Mucosa of stomach (tissue), 1 donor: ENCODE measurements around the gene CSDE1.

ENCODE experiments used
- H3K27me3 ChIP-seq: one replicate; pipeline ENCODE4 v1.7.0; 2013; ENCODE audit warnings: mild to moderate bottlenecking, low read length; ENCODE audit not compliant: control insufficient read depth, insufficient read depth
- H3K36me3 ChIP-seq: one replicate; pipeline ENCODE4 v1.7.0; 2013; ENCODE audit warnings: low read length; ENCODE audit not compliant: control insufficient read depth, insufficient read depth
- H3K4me1 ChIP-seq: one replicate; pipeline ENCODE4 v1.7.0; 2013; ENCODE audit warnings: mild to moderate bottlenecking, low read length; ENCODE audit not compliant: control insufficient read depth, insufficient read depth
- H3K4me3 ChIP-seq: one replicate; pipeline ENCODE4 v1.7.0; 2013; ENCODE audit warnings: low read length
- H3K9ac ChIP-seq: one replicate; pipeline ENCODE4 v1.7.0; 2013; ENCODE audit warnings: mild to moderate bottlenecking, low read length, moderate library complexity
- H3K9me3 ChIP-seq: one replicate; pipeline ENCODE4 v1.7.0; 2013; ENCODE audit warnings: mild to moderate bottlenecking, low read length, moderate library complexity; ENCODE audit not compliant: control insufficient read depth
- donor health status: Pancreatic carcinoma.

Gene CSDE1

DNA sequence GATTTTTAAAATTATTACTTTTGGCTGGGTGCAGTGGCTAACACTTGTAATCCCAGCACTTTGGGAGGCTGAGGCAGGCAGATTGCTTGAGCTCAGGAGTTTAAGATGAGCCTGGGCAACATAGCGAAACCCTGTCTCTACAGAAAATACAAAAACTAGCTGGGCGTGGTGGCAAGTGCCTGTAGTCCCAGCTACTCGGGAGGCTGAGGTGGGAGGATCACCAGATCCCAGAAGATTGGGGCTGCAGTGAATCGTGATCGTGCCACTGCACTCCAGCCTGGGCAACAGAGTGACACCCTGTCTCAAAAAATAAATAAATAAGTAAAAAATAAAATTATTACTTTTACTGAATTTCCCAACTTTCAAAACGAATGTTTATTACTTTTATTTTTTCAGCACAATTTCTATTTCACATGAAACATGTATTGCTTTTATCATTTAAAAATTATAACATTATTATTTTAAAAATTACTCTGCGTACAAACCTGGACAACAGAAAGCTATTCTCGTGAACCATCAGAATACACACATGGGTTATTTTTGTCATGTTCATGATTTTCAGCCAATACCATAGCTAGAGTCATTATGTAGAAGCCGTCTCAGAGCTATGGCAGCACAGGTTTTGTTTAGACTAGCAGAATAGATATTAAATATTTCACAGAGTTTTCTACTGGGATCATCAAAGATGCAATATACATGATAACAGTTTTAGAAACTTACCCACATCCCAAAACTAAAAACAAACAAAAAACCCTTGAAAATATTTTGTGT is 63.1 kb downstream of the CSDE1 start:
- no peaks in the 10 kb centered on the region for H3K36me3 ChIP-seq
- H3K27me3 ChIP-seq = no peaks in the 10 kb centered on the region
- H3K9ac ChIP-seq = no peak overlapping the region
- no peak overlapping the region for H3K4me3 ChIP-seq
- H3K4me1 ChIP-seq = no peaks in the 10 kb centered on the region
- H3K9me3 ChIP-seq = no peaks in the 10 kb centered on the region

DNA sequence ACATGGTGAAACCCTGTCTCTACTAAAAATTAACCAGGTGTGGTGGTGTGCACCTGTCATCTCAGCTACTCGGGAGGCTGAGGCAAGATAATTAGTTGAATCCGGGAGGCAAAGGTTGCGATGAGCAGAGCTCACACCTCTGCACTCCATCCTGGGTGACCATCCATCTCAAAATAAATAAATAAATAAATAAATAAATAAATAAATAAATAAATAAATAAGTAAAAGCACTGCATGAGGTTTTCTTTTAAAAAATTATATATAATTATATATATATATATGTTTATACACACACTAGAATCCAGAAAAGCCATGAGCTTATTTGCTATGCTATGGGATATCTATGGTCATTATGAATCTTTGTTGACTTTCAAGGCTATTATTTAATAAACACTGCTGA is 64.8 kb downstream of the CSDE1 start:
- H3K4me3 ChIP-seq = no peak overlapping the region

DNA sequence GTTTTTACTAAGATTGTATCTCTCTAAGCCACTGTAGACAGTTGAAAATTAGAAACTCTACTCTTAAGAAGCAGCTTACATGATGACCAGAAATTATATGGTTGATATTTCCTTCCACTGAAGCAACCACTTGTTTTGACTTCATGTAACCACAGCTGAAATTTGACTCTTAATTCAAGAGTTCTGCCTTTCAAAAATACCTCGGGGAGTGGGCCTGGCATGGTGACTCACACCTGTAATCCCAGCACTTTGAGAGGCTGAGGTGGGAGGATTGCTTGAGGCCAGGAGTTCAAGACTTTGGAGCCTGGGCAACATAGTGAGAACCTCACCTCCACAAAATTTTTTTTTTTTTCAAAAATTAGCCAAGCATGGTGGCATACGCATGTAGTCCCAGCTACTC is 66.7 kb downstream of the CSDE1 start:
- H3K4me1 ChIP-seq = no peaks in the 10 kb centered on the region
- H3K9me3 ChIP-seq = no peaks in the 10 kb centered on the region
- no peak overlapping the region for H3K9ac ChIP-seq
- no peaks in the 10 kb centered on the region for H3K36me3 ChIP-seq
- H3K27me3 ChIP-seq = no peaks in the 10 kb centered on the region
- H3K4me3 ChIP-seq = no peak overlapping the region

More for the DNA sequence above, 64.8 kb downstream of the CSDE1 start:
- Histone ChIP-seq H3K36me3 (no peaks in the 10 kb centered on the region), H3K9me3 (no peaks in the 10 kb centered on the region), H3K9ac (no peak overlapping the region), H3K27me3 (no peaks in the 10 kb centered on the region), H3K4me1 (no peaks in the 10 kb centered on the region)

DNA sequence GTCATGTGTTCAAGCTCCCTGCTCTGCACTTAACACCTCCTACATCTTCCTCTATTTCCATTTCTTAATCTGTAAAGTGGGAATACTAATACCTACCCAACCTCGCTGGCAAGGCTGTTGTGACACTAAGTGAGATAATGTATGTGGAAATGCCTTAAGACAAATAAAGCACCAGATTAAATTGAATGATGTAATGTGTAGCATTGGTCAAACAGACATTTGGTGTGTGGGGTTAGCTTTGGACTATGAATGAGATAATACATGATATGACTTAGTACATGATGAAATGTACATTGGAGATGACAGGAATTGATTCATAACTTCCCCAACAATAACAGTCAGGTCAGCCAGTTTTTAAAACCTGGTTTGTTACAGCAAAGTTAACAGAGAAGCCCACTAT is 67.6 kb downstream of the CSDE1 start:
- Histone ChIP-seq H3K27me3 (no peaks in the 10 kb centered on the region), H3K9ac (no peak overlapping the region), H3K36me3 (no peaks in the 10 kb centered on the region), H3K9me3 (no peaks in the 10 kb centered on the region), H3K4me3 (no peak overlapping the region), H3K4me1 (no peaks in the 10 kb centered on the region)

DNA sequence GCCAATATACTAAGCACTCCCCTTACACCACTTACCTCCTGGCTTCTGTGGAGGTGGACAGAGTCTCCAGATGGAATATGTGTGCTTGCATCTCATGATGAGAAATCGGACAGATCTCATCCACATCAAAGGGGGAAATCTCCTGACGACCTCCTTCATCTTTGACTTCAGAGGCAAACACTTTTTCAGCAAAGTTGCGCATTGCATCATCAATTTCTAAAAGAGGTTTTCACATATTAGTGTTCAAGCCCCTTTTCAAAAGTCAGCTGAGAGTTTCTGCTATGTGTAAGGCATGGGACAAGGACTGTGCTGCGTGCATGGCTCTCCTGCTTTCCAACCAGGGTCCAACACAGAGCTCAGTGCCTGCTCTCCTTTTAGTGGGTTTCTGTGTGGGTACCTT is 69.3 kb downstream of the CSDE1 start:
- Histone ChIP-seq H3K27me3 (no peaks in the 10 kb centered on the region), H3K9ac (no peak overlapping the region), H3K4me1 (no peaks in the 10 kb centered on the region), H3K9me3 (no peaks in the 10 kb centered on the region), H3K4me3 (no peak overlapping the region), H3K36me3 (no peaks in the 10 kb centered on the region)

DNA sequence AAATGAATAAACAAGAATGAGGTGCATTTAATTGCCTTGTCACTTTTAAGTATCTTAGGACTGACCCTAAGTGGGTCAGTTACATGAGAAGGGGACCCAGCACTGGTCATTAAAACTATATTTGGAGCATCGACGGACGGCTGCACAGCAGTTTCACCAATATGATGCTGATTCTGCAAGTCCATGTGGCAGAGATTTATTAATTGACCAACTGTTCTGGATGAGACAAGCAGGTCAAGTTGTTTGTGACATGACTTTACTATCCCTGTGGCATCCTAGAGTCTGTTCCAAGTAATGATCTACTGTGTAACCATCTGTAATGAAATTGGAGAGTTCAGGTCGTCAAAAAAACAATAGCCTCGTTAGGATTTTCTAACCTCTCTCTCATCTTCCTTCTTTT is 71.9 kb downstream of the CSDE1 start:
- Histone ChIP-seq H3K36me3 (no peaks in the 10 kb centered on the region), H3K9ac (no peak overlapping the region), H3K4me1 (no peaks in the 10 kb centered on the region), H3K9me3 (no peaks in the 10 kb centered on the region), H3K27me3 (no peaks in the 10 kb centered on the region), H3K4me3 (no peak overlapping the region)

DNA sequence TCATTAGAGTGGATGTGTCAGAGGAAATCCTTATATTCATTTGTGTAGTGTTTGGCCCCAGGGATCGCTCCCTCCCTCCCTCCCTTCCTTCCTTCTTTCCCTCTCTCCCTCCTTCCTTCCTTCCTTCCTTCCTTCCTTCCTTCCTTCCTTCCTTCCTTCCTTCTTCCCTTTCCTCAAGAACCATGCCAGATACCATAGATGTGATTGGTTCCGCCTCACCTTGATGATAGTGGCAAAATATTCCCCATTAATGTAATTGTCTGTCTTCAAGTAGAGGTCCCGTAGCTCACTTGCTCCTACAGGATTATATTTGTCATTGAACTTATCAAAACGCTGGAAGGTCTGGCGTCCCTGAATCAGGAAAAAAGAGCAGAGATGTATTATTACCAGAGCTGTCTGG is 80.1 kb downstream of the CSDE1 start:
- H3K9me3 ChIP-seq = no peaks in the 10 kb centered on the region
- H3K4me3 ChIP-seq = no peak overlapping the region
- H3K36me3 ChIP-seq = no peaks in the 10 kb centered on the region
- H3K4me1 ChIP-seq = no peaks in the 10 kb centered on the region
- H3K9ac ChIP-seq = no peak overlapping the region
- no peaks in the 10 kb centered on the region for H3K27me3 ChIP-seq

DNA sequence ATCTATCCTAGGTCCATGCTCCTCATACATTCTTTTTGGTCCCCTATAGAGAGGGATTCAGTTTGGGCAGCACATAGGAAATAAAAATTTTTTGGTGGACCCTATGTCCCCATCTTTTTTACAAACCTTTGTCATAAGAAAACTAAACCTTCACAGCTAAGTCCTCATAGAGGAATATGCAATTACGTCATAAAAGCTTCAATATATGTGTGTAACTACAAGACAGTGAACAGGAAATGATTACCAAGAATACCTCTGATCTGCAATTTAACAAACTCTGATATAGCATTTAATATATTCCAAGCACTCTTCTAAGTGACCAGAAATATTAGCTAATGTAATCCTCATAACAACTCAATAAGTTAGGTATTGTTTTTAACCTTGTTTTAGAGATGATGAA is 81.7 kb downstream of the CSDE1 start:
- Histone ChIP-seq H3K9me3 (no peaks in the 10 kb centered on the region), H3K4me3 (no peak overlapping the region), H3K36me3 (no peaks in the 10 kb centered on the region), H3K9ac (no peak overlapping the region), H3K4me1 (no peaks in the 10 kb centered on the region), H3K27me3 (no peaks in the 10 kb centered on the region)

DNA sequence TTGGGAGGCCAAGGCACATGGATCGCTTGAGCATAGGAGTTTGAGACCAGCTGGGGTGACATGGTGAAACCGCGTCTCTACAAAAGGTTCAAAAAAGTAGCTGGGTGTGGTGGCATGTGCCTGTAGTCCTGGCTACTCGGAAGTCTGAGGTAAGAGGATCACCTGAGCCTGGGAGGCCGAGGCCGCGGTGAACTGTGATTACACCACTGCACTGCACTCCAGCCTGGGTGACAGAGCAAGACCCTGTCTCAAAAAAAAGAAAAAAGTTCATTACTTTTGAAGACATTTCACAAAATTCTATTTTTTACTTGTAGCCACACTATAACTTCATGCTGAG is 85.9 kb downstream of the CSDE1 start:
- H3K4me3 ChIP-seq = no peak overlapping the region
- no peaks in the 10 kb centered on the region for H3K4me1 ChIP-seq
- H3K36me3 ChIP-seq = no peaks in the 10 kb centered on the region
- no peaks in the 10 kb centered on the region for H3K9me3 ChIP-seq
- H3K9ac ChIP-seq = no peak overlapping the region
- no peaks in the 10 kb centered on the region for H3K27me3 ChIP-seq

DNA sequence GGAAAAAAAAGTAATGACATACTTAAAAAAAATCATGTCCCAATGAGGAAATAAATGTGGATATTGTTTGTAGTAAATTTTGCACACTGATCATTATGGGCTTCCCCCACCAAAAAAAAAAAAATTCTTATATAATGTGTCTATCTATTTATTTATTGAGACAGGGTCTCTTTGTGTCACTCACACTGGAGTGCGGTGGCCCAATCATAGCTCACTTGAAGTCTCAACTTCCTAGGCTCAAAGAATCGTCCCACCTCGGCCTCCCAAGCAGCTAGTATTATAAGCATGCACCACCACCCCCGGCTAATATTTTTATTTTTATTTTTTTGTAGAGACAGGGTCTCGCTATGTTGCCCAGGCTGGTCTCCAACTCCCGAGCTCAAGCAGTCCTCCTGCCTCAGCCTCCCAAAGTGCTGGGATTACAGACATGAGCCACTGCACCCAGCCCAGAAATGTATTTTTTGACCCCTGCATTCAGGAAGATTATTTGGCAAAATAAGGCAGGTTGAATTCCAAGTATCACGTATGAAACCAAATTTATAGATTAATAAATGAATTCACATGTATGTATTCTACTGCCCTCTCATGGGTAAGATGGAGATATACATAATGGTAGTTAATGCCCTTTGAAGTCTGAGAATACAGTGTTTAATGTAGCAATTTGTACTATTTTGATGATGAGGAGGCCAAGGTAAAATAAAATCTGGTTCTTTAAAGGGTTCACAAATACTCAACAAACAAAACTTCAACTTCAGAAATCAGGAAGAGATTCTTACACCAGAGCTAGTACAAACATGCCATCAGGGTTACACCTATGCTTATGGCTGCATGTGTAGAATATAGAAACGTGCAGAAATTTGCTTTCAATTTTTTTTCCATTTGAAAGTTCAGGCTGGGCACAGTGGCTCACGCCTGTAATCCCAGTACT is 86.5 kb downstream of the CSDE1 start:
- H3K27me3 ChIP-seq = no peaks in the 10 kb centered on the region
- H3K36me3 ChIP-seq = no peaks in the 10 kb centered on the region
- no peaks in the 10 kb centered on the region for H3K4me1 ChIP-seq
- no peaks in the 10 kb centered on the region for H3K9me3 ChIP-seq
- no peak overlapping the region for H3K9ac ChIP-seq
- H3K4me3 ChIP-seq = no peak overlapping the region

DNA sequence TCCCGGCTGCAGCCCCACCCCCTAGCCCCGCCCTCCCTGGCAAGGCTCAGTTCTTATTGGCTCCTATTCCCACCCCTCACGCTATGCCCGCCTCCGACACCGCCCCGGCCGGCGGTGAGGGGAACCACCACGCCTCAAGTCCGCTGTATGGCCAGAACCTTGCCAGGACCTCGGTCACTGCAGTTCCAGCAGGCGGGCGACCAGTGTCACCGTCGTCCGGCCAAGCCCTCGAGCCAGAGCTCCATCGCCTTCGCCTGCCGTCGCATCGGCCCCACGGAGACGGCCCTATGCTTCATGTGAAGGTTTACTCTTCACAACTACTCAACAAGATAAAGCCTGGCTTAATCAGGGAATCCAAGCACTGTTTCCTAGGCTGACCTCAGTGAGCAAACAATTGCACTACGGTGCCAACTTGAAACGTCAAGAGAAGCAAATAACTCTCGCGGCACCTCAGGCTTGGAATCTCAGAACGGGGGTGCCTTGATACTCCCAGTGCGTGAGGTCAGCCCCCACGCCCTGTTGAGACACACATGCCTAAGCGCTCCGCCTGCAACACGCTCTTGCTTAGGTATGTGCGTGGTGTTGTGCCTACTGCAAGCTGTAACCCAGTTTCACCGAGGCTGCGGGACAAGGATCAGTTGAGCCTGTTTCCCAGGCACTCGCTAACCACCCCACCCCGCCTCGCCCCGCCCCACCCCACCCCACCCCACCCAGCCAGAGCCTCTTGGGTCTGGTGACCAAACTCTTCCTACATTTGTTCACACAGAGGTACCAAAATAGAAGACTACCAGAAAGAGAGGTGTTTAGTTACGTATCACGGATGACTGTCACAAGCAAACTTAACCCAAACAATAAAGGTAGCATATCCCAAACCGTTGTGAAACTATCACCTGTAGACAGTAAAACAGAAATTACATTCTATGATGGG is 87.4 kb downstream of the CSDE1 start:
- Histone ChIP-seq H3K36me3 (no peaks in the 10 kb centered on the region), H3K27me3 (no peaks in the 10 kb centered on the region), H3K4me3 (peak overlapping the region; percentile 57), H3K9ac (peak overlapping the region; percentile 68), H3K9me3 (no peaks in the 10 kb centered on the region), H3K4me1 (no peaks in the 10 kb centered on the region)
